Measurements from ENCODE around the gene TTC7B.

The TTC7B gene

DNA sequence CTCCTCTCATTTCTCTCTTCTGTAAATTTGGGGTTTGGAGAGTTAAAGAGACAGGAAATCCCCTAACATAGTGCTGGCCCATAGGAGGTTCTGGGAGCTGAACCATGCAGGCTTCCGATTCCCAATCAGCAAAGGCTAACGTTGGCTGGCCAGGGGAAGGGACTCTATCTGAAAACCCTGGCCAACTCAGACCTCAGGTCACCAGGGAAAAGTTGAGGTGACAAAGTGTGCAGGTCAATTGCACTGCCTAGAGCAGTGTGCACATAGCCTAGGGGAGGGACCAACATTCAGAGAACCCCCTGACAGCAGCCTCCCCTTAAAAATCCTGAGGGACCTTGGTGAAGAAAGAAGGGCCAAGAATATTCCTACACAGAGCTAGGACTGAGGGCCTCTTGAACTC lies 38.9 kb downstream of the TTC7B start:
- no peaks in the 10 kb centered on the region for H3K9me3 ChIP-seq (ENCODE audit: insufficient read depth, low read length, severe bottlenecking)
- no peaks in the 10 kb centered on the region for H3K36me3 ChIP-seq (ENCODE audit: insufficient read depth, low read length)
- no peaks in the 10 kb centered on the region for H3K4me1 ChIP-seq (ENCODE audit: insufficient read depth, low read length)
- no peak overlapping the region for H3K4me2 ChIP-seq (ENCODE audit: insufficient read depth, low read length)
- no peaks in the 10 kb centered on the region for H4K20me1 ChIP-seq (ENCODE audit: insufficient read depth, low read length)
- TF ChIP-seq EZH2 (IDR thresholded peaks at IDR 0.05; ENCODE audit: borderline replicate concordance, low read depth, low read length, severe bottlenecking): no peak
- TF ChIP-seq, protein P1, sequence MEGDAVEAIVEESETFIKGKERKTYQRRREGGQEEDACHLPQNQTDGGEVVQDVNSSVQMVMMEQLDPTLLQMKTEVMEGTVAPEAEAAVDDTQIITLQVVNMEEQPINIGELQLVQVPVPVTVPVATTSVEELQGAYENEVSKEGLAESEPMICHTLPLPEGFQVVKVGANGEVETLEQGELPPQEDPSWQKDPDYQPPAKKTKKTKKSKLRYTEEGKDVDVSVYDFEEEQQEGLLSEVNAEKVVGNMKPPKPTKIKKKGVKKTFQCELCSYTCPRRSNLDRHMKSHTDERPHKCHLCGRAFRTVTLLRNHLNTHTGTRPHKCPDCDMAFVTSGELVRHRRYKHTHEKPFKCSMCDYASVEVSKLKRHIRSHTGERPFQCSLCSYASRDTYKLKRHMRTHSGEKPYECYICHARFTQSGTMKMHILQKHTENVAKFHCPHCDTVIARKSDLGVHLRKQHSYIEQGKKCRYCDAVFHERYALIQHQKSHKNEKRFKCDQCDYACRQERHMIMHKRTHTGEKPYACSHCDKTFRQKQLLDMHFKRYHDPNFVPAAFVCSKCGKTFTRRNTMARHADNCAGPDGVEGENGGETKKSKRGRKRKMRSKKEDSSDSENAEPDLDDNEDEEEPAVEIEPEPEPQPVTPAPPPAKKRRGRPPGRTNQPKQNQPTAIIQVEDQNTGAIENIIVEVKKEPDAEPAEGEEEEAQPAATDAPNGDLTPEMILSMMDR (IDR thresholded peaks at IDR 0.05; ENCODE audit: borderline replicate concordance, extremely low read depth, low read length, poor library complexity, severe bottlenecking): no peak
- no peaks in the 10 kb centered on the region for H3K79me2 ChIP-seq (ENCODE audit: insufficient read depth, low read length)
- H2AFZ ChIP-seq (ENCODE audit: low read depth, low read length): no peak overlapping the region
- H3K27me3 ChIP-seq (ENCODE audit: insufficient read depth, low read length, poor library complexity): no peaks in the 10 kb centered on the region
- DNase-seq: no peak
- no peak for ATAC-seq (ENCODE audit: insufficient read depth, low read depth)
- no peak overlapping the region for H3K27ac ChIP-seq (ENCODE audit: low read length)
- no peak overlapping the region for H3K4me3 ChIP-seq (ENCODE audit: low read depth in 1 of 2, low read length in 2 of 2)
- no peak overlapping the region for H3K9ac ChIP-seq (ENCODE audit: low read depth, low read length)

DNA sequence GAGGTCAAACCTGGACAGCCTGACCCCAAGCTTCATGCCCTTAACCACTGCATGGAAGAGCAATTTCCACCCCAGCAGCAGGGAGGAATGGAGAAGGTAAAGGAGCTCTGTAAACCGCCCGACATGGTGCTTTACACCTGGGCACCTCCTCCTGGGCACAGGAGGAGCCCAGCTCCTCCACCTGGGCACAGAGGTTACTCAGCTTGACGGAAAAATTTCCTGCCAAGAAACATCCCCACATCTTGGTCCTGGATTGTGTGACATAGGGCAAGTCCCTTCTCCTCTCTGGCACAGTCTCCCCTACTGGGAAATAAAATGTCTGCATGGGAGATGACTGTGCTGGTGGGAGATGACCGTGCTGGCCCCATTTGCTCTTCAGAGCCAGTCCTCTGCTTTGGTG lies 40.8 kb downstream of the TTC7B start:
- H3K27me3 ChIP-seq (ENCODE audit: insufficient read depth, low read length, poor library complexity): no peaks in the 10 kb centered on the region
- H3K27ac ChIP-seq (ENCODE audit: low read length): no peak overlapping the region
- H3K36me3 ChIP-seq (ENCODE audit: insufficient read depth, low read length): no peaks in the 10 kb centered on the region
- no peak for TF ChIP-seq EZH2 (IDR thresholded peaks at IDR 0.05; ENCODE audit: borderline replicate concordance, low read depth, low read length, severe bottlenecking)
- TF ChIP-seq, protein P1 (IDR thresholded peaks at IDR 0.05; ENCODE audit: borderline replicate concordance, extremely low read depth, low read length, poor library complexity, severe bottlenecking): no peak
- H3K9me3 ChIP-seq (ENCODE audit: insufficient read depth, low read length, severe bottlenecking): no peaks in the 10 kb centered on the region
- H2AFZ ChIP-seq (ENCODE audit: low read depth, low read length): no peak overlapping the region
- ATAC-seq (ENCODE audit: insufficient read depth, low read depth) (no peak), DNase-seq (no peak)
- H4K20me1 ChIP-seq (ENCODE audit: insufficient read depth, low read length): no peaks in the 10 kb centered on the region
- no peak overlapping the region for H3K9ac ChIP-seq (ENCODE audit: low read depth, low read length)
- no peaks in the 10 kb centered on the region for H3K79me2 ChIP-seq (ENCODE audit: insufficient read depth, low read length)
- no peak overlapping the region for H3K4me2 ChIP-seq (ENCODE audit: insufficient read depth, low read length)
- H3K4me3 ChIP-seq (ENCODE audit: low read depth in 1 of 2, low read length in 2 of 2): no peak overlapping the region
- H3K4me1 ChIP-seq (ENCODE audit: insufficient read depth, low read length): no peaks in the 10 kb centered on the region

DNA sequence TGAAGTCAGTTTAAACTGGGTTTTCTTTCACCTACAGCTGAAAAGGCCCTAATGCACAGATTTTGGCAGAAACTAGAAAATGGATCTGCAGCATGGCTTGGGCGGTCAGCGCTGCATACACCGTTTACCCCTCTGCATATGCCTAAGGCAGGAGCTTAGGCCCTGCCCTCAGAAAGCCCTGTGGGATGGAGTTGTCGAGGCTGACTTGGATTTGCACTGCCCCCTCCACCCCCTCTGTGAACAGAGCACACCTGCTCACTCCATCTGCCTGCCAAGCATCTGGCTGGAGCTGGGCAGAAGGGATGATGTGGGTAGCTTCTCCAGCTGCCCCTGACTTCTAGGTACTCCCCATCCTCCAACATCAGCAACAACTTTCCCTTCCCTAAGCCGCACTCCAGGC lies 41.9 kb downstream of the TTC7B start:
- Histone ChIP-seq H3K36me3 (ENCODE audit: insufficient read depth, low read length) (no peaks in the 10 kb centered on the region), H3K9ac (ENCODE audit: low read depth, low read length) (no peak overlapping the region), H4K20me1 (ENCODE audit: insufficient read depth, low read length) (no peaks in the 10 kb centered on the region), H3K4me1 (ENCODE audit: insufficient read depth, low read length) (no peaks in the 10 kb centered on the region), H3K4me3 (ENCODE audit: low read depth in 1 of 2, low read length in 2 of 2) (no peak overlapping the region), H3K9me3 (ENCODE audit: insufficient read depth, low read length, severe bottlenecking) (no peaks in the 10 kb centered on the region), H2AFZ (ENCODE audit: low read depth, low read length) (no peak overlapping the region), H3K27ac (ENCODE audit: low read length) (no peak overlapping the region), H3K4me2 (ENCODE audit: insufficient read depth, low read length) (no peak overlapping the region), H3K27me3 (ENCODE audit: insufficient read depth, low read length, poor library complexity) (no peaks in the 10 kb centered on the region), H3K79me2 (ENCODE audit: insufficient read depth, low read length) (no peaks in the 10 kb centered on the region)
- ATAC-seq (ENCODE audit: insufficient read depth, low read depth) (no peak), DNase-seq (no peak)
- TF ChIP-seq EZH2 (IDR thresholded peaks at IDR 0.05; ENCODE audit: borderline replicate concordance, low read depth, low read length, severe bottlenecking): no peak
- TF ChIP-seq, protein P1 (IDR thresholded peaks at IDR 0.05; ENCODE audit: borderline replicate concordance, extremely low read depth, low read length, poor library complexity, severe bottlenecking): no peak

DNA sequence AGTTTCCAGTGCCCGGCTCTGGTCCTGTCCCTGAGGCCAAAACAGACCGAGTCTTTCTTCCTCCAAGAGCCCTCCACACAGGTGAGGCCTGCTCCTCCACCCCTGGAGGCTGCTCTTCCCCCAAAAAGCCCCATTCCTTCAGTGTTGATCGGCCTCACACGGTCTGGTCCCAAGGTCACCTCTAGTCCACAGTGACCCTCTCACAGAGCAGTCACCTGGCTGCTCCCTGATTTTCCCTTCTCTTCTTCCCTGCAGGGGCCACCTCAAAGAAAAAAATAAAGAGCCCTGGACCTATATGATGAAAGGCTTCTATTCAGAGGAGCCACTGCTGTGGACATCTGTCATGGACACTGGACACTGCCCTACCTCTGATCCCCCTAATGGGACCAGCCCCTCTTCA lies 42.5 kb downstream of the TTC7B start:
- H3K79me2 ChIP-seq (ENCODE audit: insufficient read depth, low read length): no peaks in the 10 kb centered on the region
- no peak overlapping the region for H3K27ac ChIP-seq (ENCODE audit: low read length)

More for the DNA sequence above, 42.5 kb downstream of the TTC7B start:
- Histone ChIP-seq H3K4me2 (ENCODE audit: insufficient read depth, low read length) (no peak overlapping the region), H3K9ac (ENCODE audit: low read depth, low read length) (no peak overlapping the region), H3K4me1 (ENCODE audit: insufficient read depth, low read length) (no peaks in the 10 kb centered on the region), H3K36me3 (ENCODE audit: insufficient read depth, low read length) (no peaks in the 10 kb centered on the region), H4K20me1 (ENCODE audit: insufficient read depth, low read length) (no peaks in the 10 kb centered on the region), H3K9me3 (ENCODE audit: insufficient read depth, low read length, severe bottlenecking) (no peaks in the 10 kb centered on the region), H3K4me3 (ENCODE audit: low read depth in 1 of 2, low read length in 2 of 2) (no peak overlapping the region), H2AFZ (ENCODE audit: low read depth, low read length) (no peak overlapping the region), H3K27me3 (ENCODE audit: insufficient read depth, low read length, poor library complexity) (no peaks in the 10 kb centered on the region)
- DNase-seq (no peak), ATAC-seq (ENCODE audit: insufficient read depth, low read depth) (no peak)
- TF ChIP-seq, protein P1 (IDR thresholded peaks at IDR 0.05; ENCODE audit: borderline replicate concordance, extremely low read depth, low read length, poor library complexity, severe bottlenecking): no peak
- TF ChIP-seq EZH2 (IDR thresholded peaks at IDR 0.05; ENCODE audit: borderline replicate concordance, low read depth, low read length, severe bottlenecking): no peak
